ENCODE measurements around the gene DCAF5.

DNA sequence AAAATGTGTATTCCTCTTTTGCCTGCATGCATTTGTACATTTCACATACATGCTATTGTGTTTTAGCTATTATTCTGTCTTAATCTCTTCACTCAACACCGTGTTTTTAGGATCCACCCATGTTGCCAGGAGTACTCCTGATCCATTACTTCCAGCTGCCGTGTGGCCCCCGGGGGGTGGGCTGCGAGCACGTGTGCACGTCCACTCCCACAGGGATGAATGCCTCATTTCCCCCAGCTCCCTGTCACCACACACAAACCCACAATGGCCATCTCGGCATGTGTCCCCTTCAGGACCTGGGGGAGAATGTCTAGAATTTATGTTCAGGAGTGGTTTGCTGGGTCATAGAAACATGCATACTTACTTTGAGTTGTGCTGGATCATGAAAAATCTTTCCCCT lies 111.1 kb downstream of the DCAF5 start:
- TF ChIP-seq, protein P1, sequence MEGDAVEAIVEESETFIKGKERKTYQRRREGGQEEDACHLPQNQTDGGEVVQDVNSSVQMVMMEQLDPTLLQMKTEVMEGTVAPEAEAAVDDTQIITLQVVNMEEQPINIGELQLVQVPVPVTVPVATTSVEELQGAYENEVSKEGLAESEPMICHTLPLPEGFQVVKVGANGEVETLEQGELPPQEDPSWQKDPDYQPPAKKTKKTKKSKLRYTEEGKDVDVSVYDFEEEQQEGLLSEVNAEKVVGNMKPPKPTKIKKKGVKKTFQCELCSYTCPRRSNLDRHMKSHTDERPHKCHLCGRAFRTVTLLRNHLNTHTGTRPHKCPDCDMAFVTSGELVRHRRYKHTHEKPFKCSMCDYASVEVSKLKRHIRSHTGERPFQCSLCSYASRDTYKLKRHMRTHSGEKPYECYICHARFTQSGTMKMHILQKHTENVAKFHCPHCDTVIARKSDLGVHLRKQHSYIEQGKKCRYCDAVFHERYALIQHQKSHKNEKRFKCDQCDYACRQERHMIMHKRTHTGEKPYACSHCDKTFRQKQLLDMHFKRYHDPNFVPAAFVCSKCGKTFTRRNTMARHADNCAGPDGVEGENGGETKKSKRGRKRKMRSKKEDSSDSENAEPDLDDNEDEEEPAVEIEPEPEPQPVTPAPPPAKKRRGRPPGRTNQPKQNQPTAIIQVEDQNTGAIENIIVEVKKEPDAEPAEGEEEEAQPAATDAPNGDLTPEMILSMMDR (IDR thresholded peaks at IDR 0.05): no peak
- no peak for TF ChIP-seq ZFX (IDR thresholded peaks at IDR 0.05; ENCODE audit: borderline replicate concordance)
